Right ventricle myocardium inferior (tissue), 1 donor: Measurements from ENCODE around the gene VMP1. TPM values are rescaled to one million over a fixed set of nuclear protein-coding genes. Genes with fewer than 3 reads are reported as not detected.
"Not testable (repeated sequence)": the region's sequence is repeated elsewhere in the genome, so short reads cannot be mapped to it uniquely, and the experiment has no call there.

ENCODE experiments used
- ATAC-seq: fragments of 200-7000 bp; cut with Tn5 transposase; one replicate; pipeline ENCODE4 v1.9.1; 2020; ENCODE audit warnings: mild to moderate bottlenecking, moderate library complexity
- DNase-seq: peaks from one replicate; pipeline ENCODE4 v3.0.0; 2021; ENCODE audit errors: missing footprints
- intact Hi-C: fragments of 100-400 bp; cut with DNase I; formaldehyde crosslinking; loops from one replicate; pipeline ENCODE4 v1.11.0; 2022
- total RNA-seq: library from RNA; stranded (reverse); fragmentation: NEBNext Ultra II Directional; extraction: Animal tissue kit (Norgen Biotek cat#: 25700); gene quantifications from one replicate; pipeline ENCODE4 v1.2.1, GENCODE V29; 2021
- donor health status: DM: no; HTN: yes; CAD: no; lungs with severe emphysema.

Gene VMP1
- total RNA-seq, 1 donor from 2014 or later = 50.6 TPM

DNA sequence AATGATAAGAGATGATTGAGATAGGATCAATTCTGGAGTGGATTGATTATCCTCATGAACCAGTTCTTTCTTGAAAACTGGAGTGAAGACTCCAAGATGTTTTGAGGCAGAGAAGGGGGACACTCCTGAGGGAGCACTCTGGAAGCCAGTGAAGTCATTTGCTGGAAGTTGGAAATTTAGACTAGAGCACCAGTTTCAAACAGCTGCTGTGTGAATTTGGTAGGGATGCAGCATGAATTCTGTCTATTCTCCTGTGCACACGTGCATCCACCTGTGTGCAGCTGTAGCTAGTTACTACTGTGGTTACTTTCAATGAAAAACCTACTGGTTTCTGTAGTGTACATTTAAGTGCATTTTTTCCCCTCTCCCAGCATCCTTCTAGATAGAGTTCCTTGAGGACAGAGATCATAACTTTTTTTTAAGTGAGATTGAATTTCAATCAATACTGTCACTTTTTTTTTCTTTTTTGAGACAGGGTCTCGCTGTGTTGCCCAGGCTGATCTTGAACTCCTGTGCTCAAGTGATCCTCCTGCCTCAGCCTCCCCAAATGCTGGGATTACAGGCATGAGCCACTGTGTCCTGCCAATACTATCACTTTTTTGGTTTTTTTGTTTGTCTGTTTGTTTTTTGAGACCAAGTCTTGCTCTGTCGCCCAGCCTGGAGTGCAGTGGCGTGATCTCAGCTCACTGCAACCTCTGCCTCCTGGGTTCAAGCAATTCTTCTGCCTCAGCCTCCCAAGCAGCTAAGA lies 119.4 kb downstream of the VMP1 start:
- DNase-seq (no peak), ATAC-seq (no peak)
- intact Hi-C loops = no loop called here

DNA sequence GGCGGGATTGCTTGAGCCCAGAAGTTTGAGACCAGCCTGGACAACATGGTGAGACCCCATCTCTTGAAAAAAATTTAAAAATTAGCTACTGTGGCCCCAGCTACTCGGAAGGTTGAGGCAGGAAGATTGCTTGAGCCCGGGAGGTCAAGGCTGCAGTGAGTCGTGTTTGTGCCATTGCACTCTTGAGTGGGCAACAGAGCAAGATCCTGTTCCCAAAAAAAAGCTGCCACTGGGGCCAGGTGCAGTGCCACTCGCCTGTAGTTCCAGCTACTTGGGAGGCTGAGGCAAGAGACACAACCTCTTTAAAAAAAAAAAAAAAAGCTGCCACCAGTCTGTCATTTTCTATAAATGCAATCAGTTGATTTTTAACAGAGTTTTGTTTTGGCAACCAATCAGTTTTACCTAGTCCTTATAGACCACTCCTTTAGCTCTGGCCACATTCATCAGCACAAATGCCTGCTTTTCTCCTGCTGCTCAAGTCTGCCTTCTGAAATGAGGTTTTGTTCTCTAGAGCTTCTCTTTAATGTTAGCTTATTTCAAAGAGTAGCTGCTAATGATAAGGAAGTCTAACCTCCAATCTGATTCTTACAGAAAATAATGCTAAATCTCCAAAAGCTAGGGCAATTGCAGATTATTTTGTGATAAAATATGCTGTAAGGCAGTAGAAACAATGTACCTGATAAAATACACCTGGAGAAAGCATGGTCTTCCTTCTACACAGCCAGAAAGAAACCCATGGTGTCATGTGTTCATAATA lies 120.4 kb downstream of the VMP1 start:
- ATAC-seq (no peak), DNase-seq (no peak)
- intact Hi-C loops = no loop called here

DNA sequence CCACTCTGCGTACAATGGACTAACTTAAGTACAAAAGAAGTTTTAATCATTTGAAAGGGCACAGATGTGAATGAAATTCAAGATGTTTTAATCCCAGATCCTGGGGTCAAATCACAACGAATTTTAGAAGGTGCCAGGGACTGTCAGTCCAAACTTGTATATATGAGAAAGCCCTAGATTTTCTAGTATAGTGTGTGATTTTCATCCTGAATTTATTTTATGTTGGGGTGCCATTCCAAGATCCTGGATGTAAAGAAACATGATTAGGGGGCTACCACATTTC lies 121.0 kb downstream of the VMP1 start:
- no peak for ATAC-seq
- intact Hi-C loops = no loop called here
- no peak for DNase-seq

DNA sequence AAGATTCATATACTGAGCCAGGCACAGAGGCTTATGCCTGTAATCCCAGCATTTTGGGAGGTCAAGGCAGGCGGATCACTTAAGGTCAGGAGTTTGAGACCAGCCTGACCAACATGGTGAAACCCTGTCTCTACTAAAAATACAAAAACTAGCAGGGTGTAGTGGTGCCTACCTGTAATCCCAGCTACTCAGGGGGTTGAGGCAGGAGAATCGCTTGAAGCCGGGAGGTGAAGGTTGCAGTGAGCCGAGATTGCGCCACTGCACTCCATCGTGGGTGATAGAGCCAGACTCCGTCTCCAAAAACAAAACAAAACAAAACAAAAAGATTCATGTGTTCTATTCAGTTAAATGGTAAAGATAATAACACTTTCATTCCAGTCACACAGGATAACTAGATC lies 121.4 kb downstream of the VMP1 start:
- ATAC-seq, DNase-seq, intact Hi-C loops: not testable (repeated sequence)

DNA sequence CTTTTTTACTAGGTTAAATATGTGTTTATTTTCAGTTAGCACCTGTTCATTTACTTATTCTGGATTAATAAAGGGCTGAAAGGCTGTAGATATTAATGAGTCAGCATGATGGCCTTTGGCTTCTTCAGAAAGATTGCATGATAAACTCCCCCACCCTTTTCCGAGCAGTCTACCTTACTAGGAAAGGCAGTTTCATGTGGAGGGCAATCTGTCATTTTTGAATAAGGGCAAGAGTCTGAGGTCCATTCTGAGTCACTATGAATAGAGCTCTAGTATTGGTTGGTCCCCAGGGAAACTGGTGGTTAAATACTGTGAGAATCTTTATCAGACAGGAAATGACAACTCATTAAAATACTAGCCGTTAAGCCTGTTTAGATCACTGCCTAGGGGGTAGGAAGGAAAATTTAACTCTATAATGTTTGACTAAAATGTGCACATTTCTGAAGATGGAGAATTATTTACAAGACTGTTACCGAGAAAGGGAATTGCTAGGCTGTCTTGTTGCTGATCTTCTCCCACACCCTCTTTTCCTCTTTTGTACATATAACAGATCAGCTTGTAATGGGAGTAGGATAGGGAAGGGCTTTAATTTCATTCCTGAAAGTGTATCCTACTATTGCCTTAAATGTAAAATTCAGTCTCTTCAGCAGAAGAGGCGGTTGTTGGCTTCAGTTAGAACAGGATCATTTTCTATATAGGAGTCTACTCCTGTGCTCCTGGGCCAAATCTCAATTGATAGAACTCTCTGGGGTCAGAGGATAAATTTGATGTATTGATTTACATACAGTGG lies 122.0 kb downstream of the VMP1 start:
- DNase-seq = no peak
- intact Hi-C loops = no loop called here
- ATAC-seq = peak; percentile 79

DNA sequence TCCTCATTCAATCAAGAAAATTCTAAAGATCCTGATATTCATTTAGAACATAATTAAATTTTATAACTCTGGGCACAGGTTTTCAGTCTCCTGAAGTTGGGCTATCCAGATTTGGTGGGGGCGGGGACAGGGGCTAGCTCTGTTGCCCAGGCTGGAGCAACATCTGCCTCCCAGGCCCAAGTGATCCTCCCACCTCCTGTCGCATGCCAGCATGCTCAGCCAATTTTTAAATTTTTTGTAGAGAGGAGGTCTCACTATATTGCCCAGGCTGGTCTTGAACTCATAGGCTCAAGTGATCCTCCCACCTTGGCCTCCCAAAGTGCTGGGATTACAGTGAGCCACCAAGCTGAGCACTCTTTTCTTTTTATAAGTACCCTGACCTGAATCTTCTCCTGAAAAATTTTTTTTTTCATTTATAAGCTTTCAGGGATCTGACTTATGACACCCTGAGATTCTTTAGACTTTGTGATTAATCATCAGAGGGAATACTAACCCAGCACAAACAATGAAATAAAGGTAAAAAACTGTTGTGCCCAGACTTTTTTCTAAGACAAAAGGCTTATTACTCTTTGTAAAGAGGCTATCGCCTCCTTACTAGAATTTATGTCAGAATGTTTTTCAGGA lies 122.7 kb downstream of the VMP1 start:
- ATAC-seq = no peak
- intact Hi-C loops = no loop called here

DNA sequence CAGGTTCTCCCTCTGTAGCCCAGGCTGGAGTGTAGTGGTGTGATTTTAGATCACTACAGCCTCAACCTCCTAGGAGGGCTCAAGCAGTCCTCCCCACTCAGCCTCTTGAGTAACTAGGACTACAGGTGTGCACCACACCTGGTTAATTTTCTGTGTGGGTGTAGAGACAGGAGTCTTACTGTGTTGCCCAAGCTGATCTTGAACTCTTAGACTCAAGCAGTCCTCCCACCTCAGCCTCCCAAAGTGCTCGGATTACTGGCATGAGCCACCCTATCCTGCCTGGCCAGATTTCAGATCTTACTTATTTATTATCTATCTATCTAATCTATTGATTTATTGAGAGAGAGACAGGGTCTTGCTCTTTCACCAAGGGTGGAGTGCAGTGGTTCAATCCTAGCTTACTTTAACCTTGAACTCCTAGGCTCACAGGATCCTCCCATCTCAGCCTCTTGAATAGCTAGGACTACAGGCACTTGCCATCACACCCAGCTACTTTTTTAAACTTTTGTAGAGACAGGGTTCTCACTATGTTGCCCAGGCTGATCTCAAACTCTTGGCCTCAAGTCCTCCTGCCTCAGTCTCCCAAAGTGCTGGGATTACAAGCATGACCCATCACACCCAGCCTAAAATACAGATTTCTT lies 123.5 kb downstream of the VMP1 start:
- intact Hi-C loops = no loop called here
- ATAC-seq (no peak), DNase-seq (no peak)

More for the DNA sequence above, 122.7 kb downstream of the VMP1 start:
- no peak for DNase-seq

DNA sequence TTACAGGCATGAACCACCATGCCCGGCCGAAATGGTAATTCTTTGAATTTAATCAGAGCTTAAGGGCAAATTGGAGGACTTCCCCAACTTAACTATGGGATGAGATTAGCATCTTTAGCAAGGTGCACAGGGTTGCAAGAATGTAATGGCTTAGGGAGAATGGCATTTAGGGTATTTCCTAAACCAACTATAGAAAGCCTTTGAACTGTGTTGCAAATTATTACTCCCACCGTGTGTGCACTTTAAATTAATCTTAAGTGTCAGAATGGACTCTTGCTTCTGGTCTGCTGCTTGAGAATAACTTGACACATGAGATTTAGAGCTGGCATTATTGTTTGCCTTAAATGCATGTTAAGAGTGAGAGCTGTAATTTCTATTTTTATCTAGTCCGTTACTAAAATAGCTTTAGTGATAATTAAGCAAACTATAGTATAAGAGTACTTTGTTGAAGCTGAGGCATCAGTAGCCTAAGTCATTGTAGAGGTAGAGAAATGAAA lies 125.5 kb downstream of the VMP1 start:
- intact Hi-C loops = no loop called here
- ATAC-seq (no peak), DNase-seq (no peak)

DNA sequence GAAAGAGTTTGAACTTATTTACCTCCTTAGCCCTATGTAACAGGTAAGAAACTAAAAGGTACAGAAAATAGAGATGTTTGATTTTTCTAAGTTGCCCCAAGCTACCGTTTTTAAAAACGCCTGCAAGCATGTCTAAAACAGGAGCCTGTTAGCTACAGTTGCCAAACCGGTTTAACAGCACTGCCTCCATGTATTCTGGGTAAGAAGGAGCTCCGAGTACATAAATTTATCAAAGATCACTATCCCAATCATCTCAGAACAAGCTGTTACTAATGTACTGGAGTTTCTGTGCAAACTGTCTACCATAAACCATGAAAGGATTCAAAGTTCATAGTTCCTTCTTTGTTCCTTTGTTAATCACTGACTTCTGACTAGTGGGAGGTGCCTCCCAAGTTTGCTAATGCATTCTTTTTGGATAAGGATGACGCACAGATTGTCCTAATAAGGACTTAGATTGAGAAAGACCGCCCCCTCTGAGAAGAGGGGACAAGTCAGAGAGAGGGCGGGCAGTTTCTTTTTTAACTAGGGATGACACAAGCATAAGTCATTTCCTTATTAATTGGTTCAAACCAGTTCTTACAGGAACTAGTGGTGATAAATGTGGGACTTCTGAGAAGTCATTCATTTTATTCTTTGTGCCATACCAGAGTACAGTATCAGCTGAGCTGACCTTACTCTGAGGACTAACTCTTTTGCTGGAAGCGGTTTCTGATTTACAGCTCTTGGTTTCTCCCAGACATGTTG lies 130.0 kb downstream of the VMP1 start:
- intact Hi-C loops = loop anchor here (5.0 kb wide), 1 partner anchor 80 kb away; no protein-coding TSS in a partner anchor
- DNase-seq (no peak), ATAC-seq (peak; percentile 88)

DNA sequence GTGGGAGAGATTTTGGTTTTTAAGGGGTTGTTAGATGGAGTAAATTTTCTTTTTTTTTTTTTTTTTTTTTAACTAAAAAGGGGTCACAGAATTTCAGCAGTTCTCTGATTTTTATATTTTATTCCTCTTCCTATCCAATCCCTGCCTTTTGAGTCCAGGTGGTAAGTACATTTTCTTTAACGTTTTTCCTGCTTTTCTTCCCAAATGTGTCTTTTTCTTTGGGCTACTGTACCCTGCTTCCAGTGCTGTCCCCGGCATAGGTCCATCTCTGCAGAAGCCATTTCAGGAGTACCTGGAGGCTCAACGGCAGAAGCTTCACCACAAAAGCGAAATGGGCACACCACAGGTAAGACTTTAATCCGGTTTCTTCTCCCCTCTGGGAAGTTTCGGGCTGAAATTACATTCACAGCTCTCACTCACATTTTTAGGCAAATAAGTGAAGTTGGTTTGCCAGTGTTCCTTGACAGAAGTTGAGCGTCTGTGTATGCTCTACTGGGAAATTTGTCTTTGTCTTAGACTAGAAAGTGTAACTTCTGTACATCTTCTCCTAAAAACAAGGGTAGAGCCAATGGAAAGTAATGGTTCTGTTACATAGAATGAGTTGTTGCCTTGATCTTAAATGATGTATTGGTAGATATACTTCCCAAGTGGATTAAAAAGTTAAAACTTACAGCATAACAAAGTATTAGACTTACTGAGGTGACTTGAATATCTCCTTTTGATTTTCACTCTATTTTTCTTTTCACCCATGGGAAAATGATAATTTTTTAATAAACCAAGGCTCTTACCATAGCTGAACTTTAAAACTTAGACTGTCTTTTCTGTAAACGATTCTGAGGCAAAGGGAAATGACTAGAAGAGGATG lies 130.8 kb downstream of the VMP1 start:
- intact Hi-C loops = loop anchor here (5.0 kb wide), 1 partner anchor 81 kb away; no protein-coding TSS in a partner anchor

DNA sequence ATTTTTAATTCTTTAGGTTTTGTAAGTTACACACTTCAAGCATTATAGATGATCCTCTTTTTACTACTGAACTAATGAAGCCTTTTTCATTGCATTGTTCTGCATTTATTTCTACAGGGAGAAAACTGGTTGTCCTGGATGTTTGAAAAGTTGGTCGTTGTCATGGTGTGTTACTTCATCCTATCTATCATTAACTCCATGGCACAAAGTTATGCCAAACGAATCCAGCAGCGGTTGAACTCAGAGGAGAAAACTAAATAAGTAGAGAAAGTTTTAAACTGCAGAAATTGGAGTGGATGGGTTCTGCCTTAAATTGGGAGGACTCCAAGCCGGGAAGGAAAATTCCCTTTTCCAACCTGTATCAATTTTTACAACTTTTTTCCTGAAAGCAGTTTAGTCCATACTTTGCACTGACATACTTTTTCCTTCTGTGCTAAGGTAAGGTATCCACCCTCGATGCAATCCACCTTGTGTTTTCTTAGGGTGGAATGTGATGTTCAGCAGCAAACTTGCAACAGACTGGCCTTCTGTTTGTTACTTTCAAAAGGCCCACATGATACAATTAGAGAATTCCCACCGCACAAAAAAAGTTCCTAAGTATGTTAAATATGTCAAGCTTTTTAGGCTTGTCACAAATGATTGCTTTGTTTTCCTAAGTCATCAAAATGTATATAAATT lies 132.3 kb downstream of the VMP1 start:
- intact Hi-C loops = loop anchor here (5.0 kb wide), 1 partner anchor 82 kb away; no protein-coding TSS in a partner anchor
- no peak for ATAC-seq
- DNase-seq = no peak

More for the DNA sequence above, 130.8 kb downstream of the VMP1 start:
- no peak for DNase-seq
- no peak for ATAC-seq

DNA sequence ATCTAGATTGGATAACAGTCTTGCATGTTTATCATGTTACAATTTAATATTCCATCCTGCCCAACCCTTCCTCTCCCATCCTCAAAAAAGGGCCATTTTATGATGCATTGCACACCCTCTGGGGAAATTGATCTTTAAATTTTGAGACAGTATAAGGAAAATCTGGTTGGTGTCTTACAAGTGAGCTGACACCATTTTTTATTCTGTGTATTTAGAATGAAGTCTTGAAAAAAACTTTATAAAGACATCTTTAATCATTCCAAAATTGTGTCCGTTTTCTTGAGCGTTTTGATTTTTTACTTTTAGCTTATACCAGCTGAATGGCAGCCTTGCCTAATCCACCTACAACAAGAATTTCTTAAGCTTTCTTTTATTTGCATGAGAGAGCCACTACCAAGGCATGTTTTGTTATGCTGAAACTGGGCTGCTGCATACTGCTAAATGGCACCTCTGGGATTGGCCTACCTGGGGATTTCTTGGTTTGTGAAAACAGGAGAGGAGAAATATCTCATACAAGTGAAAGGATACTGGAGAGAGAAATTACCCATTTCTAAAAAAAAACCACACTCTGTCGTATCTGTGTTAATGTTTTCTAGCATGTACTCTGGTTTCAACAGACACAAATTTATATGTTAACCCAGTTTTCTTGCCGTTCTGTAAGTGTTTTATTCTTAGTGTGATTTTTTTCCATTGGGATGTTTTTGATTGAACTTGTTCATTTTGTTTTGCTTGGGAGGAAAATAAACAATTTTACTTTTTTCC lies 133.1 kb downstream of the VMP1 start:
- DNase-seq (no peak), ATAC-seq (no peak)
- intact Hi-C loops = no loop called here

DNA sequence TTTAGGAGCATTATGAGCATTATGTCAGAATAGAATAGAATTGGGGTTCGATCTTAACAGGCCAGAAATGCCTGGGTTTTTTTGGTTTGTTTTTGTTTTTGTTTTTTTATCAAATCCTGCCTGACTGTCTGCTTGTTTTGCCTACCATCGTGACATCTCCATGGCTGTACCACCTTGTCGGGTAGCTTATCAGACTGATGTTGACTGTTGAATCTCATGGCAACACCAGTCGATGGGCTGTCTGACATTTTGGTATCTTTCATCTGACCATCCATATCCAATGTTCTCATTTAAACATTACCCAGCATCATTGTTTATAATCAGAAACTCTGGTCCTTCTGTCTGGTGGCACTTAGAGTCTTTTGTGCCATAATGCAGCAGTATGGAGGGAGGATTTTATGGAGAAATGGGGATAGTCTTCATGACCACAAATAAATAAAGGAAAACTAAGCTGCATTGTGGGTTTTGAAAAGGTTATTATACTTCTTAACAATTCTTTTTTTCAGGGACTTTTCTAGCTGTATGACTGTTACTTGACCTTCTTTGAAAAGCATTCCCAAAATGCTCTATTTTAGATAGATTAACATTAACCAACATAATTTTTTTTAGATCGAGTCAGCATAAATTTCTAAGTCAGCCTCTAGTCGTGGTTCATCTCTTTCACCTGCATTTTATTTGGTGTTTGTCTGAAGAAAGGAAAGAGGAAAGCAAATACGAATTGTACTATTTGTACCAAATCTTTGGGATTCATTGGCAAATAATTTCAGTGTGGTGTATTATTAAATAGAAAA lies 133.8 kb downstream of the VMP1 start:
- ATAC-seq, intact Hi-C loops, DNase-seq: not testable (repeated sequence)

DNA sequence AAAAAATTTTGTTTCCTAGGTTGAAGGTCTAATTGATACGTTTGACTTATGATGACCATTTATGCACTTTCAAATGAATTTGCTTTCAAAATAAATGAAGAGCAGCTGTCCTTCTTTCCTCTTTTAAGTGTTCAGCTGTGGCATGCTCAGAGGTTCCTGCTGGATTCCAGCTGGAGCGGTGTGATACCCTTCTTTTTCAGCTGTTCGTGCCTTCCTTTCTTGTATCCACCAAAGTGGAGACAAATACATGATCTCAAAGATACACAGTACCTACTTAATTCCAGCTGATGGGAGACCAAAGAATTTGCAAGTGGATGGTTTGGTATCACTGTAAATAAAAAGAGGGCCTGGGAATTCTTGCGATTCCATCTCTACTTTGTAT lies 134.4 kb downstream of the VMP1 start:
- intact Hi-C loops, DNase-seq, ATAC-seq: not testable (repeated sequence)
